HG03439 (cell line): ENCODE measurements around the gene LZTFL1.

Source experiments
- ATAC-seq: cut with Tn5 transposase; IDR thresholded peaks from one replicate; pipeline ENCODE4 v1.9.1; 2021; ENCODE audit warnings: mild to moderate bottlenecking, moderate library complexity; ENCODE audit not compliant: unreplicated experiment

LZTFL1 gene

GRCh38 chr3:45814322-45814721 lies 27.6 kb downstream of the LZTFL1 start:
- no peak for ATAC-seq

GRCh38 chr3:45807681-45808540 lies 34.0 kb downstream of the LZTFL1 start:
- ATAC-seq = no peak

GRCh38 chr3:45807133-45807532 lies 34.8 kb downstream of the LZTFL1 start:
- no peak for ATAC-seq

- ATAC-seq = no peak
These were observed 35.8 kb downstream of the LZTFL1 start for GRCh38 chr3:45806072-45806471.

DNA sequence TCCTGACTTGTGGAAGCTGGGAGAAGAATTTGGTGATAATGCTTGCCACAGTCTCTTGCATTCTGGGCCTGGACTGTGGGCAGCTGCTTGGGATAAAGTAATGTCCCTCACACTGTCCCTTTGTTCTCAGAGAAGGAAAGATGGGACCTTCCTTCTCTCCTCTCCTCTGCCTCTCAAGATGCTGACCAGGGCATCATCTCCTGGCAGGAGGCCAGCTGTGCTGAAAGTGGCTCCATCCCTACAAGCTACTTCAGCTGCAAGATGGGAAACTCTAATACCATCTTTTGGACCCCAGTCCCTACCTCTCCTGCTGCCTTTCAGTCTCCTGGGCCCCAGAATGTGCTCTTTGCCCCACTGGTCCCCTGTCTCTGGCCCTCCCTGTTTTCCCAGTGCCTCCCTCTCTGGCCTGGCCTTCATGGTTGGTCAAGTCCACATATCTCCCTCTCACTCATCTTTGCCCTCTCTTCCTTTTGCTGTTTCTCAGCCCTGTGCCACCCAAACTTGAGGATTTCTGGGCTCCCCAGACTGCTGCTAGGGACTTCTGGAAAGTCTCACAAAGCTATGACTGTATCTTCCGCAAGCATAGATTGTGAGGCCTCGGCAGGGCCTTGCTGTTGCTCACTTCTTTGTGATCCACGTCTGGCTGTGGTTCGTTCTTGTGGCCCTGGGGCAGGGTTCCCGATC lies 38.5 kb downstream of the LZTFL1 start:
- ATAC-seq = no peak

DNA sequence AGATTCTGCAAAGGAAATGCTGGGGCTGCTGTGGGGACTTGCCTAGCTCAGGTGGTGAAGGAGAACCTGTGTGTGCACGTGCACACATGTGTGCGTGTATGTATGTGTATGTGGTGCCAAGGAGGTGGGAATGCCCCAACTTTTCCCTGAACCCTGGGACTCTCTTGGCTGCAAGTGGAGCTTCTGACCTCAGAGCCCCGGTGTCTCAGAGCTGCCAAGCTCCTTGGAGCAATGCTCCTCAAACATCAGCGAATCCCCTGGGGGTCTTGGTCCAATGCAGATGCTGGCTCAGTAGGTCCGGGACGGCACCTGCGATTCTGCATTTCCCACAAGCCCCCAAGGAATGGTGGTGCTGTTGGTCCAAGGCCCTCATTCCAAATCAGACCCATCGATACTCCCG lies 39.8 kb downstream of the LZTFL1 start:
- no peak for ATAC-seq

DNA sequence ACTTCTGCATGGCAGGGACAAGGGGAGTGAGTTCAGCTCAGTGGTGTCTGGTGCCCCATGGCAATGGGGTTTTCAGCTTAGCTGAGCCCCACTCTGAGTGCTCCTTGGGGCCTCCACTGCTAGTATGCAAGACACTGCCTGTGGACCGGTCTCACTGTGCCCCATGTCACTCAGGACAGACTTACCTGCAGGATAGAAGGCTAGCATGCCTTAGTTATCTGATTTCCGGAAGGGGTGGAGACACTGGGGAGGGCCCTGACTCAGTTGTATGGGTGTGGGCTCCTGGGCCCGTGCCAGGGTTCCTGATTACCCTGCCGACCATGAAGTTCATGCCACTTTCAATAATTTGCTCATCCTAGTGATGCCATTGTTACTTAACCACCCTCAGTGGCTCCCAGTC lies 41.3 kb downstream of the LZTFL1 start:
- no peak for ATAC-seq

- ATAC-seq = no peak
These were observed 42.3 kb downstream of the LZTFL1 start for GRCh38 chr3:45799586-45799985.

DNA sequence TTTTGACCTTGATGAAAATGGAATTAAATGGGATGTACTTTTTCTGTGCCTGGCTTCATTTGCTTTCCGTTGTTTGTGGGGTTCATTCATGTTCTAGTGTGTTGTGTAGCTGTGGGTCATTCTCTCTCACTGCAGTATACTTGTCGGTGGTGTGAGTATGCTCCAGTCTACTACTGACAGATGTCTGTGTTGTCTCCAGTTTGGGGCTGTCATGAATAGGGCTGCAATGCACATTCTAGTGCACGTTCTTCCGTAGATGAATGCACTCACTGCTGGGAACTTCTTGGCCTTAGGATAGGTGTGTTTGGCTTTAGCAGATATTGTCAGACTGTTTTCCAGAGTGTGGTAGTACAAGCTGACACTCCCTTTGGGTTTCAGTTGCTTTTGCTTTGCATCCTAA lies 43.9 kb downstream of the LZTFL1 start:
- no peak for ATAC-seq

GRCh38 chr3:45796902-45797637 lies 44.8 kb downstream of the LZTFL1 start:
- ATAC-seq = no peak

DNA sequence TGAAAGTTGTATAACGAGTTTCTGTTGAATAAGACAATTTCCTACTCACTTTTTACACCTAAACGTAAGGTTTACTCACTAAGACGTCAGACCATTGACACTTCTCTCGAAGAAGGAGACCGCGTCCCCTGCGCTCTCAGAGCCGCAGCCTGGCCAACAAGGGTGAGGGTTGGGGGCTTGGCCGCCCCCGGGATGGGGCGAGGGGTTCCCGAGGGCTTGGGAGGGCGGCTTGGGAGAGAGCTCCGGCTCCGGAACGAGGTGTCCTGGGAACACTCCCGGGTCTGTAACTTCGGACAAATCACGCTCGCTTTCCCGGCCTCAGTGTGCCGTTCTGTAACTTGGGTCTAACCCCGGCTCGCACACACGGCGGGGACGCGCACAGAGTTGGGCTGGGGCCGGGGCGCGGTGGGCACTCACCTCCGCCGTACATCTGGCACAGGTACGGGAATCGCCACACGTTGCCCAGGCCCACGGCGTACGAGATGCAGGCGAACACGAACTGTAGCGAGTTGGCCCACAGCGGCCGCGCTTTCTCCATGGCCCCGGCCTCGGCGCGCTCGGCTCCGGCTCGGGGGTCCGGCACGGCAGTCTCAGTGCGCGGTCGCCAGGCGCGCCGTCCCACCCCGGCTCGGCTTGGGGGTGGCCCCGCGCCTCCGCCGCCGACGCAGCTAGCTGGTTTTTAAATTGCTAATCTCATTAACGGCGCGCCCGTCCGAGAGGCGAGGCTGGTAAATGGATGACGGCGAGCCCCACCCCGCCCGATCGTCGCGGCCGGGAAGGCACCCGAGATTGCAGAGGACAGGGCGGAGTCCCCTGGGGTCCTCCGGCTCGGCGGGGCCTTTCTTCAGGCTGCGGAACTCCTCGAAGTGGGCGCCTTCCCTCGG lies 45.8 kb downstream of the LZTFL1 start, which contains the start of gene SLC6A20:
TSS of gene SLC6A20 (minus strand) at position 655 of the 884 bp plus-strand sequence. CDS start at position 538, 117 bp downstream.
- ATAC-seq = no peak

GRCh38 chr3:45795509-45795881 lies 46.4 kb downstream of the LZTFL1 start:
- ATAC-seq = no peak

- no peak for ATAC-seq
These were observed 47.3 kb downstream of the LZTFL1 start for GRCh38 chr3:45794660-45795059.

DNA sequence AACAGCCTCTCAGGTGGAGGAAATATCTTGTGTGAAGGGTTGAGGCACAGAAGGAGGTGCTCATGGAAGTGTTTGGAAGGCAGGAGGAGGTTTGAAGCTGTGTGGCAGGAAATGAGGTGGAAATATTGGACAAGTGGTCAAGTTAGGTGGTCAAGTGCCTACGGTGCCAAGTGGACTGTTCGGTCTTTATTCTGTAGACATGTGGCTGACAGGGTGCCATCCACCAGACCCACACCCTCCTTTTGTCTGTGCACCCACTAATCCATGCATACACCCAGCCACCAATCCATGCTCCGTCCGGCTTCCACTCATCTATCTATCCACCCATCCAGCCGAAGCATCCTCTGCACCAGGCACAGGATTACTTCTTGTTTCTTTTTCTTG lies 47.8 kb downstream of the LZTFL1 start:
- no peak for ATAC-seq

- ATAC-seq = no peak
These were observed 48.3 kb downstream of the LZTFL1 start for GRCh38 chr3:45793482-45794176.

DNA sequence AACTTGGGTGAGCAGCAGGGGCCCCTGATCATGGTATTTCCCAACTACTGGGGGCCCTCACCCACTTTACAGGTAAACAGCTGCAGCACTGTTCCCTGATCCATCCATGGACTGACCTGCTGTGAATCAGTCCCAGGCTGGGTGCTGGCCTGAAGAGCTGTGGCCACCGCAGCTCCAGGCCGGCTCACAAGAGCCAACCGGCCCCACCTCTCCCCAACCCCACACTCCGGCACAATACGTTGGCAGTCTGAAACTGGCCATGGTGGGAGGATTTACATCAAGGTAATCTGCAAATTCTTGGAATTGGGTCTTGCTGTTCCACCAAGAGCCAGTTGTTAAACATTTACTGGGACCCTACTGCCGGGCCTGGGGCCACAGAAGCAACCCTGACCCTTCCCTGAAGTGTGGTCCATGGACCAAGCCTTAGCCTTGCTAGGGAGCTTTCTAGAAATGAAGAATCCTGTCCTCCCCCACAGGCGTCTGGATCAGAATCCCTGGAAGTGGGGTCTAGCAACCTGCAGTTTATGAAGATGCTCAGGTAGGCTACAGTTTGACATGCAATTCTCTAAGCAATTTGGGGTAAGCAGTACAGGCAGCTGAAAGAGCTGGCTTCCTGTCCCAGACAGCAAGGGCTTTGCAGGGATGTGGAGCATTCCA lies 49.3 kb downstream of the LZTFL1 start:
- ATAC-seq = no peak

GRCh38 chr3:45792036-45792435 lies 49.9 kb downstream of the LZTFL1 start:
- ATAC-seq = no peak

- no peak for ATAC-seq
These were observed 51.3 kb downstream of the LZTFL1 start for GRCh38 chr3:45790596-45790995.

- no peak for ATAC-seq
These were observed 52.6 kb downstream of the LZTFL1 start for GRCh38 chr3:45789235-45789812.
